ENCODE measurements around the gene ASPSCR1.

Gene ASPSCR1

DNA sequence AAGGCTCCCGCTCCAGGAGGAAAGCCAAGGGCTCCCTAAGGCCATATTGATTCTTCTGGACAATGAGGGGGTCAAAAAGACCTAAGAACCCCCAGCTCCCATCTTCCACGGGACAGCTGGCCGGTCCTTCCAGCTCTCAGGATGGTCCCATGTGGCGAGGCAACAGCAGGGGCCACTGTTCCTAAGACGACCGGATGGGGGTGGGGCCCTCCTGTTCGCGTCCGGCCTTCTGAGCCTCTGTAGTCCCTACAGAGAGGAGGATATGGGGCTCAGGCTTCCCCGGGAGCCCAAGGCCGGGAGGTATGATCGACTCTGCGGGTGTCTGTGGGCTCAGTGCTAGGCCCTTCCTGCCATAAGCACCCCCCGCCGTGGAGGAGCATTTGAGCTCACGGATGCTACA, 66.1 kb downstream of the ASPSCR1 start:
- TF ChIP-seq, protein P1, sequence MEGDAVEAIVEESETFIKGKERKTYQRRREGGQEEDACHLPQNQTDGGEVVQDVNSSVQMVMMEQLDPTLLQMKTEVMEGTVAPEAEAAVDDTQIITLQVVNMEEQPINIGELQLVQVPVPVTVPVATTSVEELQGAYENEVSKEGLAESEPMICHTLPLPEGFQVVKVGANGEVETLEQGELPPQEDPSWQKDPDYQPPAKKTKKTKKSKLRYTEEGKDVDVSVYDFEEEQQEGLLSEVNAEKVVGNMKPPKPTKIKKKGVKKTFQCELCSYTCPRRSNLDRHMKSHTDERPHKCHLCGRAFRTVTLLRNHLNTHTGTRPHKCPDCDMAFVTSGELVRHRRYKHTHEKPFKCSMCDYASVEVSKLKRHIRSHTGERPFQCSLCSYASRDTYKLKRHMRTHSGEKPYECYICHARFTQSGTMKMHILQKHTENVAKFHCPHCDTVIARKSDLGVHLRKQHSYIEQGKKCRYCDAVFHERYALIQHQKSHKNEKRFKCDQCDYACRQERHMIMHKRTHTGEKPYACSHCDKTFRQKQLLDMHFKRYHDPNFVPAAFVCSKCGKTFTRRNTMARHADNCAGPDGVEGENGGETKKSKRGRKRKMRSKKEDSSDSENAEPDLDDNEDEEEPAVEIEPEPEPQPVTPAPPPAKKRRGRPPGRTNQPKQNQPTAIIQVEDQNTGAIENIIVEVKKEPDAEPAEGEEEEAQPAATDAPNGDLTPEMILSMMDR (conservative IDR thresholded peaks at IDR 0.05) = no peak
- H3K27ac ChIP-seq = no peak overlapping the region

DNA sequence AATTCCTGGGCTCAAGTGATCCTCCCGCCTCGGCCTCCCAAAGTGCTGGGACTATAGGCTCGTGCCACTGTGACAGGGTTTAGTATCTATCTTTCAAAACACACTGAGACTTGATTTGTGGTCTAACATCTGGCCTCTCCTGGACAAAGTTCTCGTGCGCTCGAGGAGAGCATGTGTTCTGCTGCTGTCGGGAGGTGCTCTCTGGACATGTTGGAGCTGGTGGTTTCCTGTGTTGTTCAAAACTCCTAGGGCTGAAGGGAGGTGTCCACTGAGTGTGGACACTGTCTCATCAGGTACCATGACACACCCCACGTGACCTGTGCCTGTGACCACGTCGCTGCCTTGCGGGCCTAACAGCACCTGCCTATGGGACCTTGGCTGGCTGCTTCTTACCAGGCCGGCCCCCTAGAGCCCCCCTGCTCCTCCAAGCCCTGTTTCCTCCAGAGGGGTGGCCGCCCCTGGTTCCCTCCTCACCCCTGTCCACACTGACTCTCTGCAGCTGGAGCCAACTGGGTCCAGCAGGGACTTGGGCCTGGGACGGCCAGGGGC, 68.6 kb downstream of the ASPSCR1 start:
- H3K27ac ChIP-seq = no peak overlapping the region
- TF ChIP-seq ZFX (IDR thresholded peaks at IDR 0.05) = no peak
- TF ChIP-seq, protein P1 (conservative IDR thresholded peaks at IDR 0.05) = no peak

DNA sequence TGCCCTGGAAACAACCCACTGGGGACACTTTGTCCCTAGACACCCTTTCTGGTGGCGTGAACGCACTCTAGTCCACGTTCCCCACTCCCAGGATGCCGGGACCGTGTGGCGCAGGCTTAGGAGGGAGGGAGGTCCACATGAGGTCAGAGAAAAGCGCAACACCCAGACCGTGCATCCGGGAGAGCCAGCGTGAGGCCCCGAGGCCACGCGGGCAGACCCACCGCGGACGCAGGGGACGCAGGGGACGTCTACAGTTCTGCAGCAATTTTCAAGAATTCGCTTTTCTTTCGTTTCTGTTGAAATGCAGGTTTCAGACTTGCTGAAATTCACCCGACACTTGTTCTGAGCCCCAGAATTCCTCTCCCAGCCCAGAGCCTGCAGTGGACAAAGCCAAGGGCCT, 69.5 kb downstream of the ASPSCR1 start:
- H3K27ac ChIP-seq = no peak overlapping the region
- no peak for TF ChIP-seq ZFX (IDR thresholded peaks at IDR 0.05)
- TF ChIP-seq, protein P1 (conservative IDR thresholded peaks at IDR 0.05) = no peak

DNA sequence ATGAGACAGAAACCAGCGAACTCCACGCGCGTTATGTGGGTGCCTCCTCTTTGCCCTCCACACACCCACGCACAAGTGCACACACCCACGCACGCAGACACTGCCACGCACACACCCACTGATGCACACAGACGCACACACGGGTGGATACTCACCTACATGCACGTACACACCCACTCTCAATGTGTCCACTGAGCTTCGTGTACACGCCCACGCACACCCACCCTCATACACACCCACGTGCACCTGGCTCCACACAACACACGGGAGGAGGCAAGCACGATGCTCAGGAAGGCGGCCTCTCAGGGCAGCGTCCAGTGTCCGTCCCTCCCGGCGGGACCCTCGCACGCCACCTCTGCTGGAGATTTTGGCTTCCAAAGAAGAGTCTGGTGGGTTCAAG, 70.0 kb downstream of the ASPSCR1 start:
- TF ChIP-seq ZFX (IDR thresholded peaks at IDR 0.05) = no peak
- TF ChIP-seq, protein P1 (conservative IDR thresholded peaks at IDR 0.05) = no peak
- H3K27ac ChIP-seq = no peak overlapping the region

DNA sequence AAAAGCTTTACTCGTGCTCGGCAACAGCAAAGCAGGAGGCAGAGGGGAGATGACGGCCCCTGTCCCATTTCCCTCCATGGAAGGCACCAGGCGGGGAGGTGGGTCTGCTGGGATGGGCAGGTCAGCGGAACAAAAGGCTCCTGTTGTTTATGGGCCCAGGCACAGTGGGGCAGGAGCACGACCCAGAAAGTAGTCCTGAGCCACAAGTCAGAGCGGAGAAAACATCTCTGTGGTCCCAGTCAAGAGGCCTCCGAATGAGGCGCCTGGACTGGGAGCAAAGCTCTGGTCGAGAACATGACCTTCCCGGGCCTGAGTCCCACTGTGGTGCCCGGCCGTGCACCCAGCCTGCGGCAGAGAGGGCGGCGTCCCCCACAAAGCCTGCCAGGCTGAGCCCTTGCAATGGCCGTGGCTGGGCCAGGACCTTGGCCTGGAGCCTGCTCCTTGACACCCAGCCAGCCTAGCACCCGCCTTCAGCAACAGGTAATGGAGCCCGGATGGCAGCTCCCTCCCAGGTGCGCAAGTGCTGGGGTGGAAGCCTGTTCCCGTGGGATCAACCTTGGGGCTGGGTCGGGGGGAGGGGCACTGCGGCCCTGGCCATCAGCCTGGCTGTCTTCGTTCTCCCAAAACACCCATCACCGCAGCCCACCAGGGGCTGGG, 70.6 kb downstream of the ASPSCR1 start:
- H3K27ac ChIP-seq = no peak overlapping the region
- TF ChIP-seq ZFX (IDR thresholded peaks at IDR 0.05) = no peak

DNA sequence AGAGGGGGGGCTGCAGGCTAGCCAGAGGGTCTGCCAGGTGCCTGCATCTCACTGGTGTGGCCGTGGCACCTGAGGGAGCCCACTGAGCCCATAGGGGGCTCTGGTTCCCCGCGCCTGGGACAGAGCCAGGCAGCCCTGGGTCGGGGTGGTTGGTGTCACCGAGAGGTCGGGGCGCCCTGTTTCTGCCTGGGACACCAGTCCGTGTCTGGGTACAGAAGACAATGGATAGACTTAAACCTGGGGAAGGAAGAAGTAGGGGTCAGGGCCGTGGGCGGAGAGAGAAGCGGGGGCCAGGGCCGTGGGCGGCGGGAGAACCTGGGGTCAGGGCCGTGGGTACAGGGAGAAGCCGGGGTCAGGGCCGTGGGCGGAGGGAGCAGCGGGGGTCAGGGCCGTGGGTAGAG, 71.1 kb downstream of the ASPSCR1 start:
- no peak overlapping the region for H3K27ac ChIP-seq
- no peak for TF ChIP-seq ZFX (IDR thresholded peaks at IDR 0.05)
- TF ChIP-seq, protein P1 (conservative IDR thresholded peaks at IDR 0.05) = no peak

DNA sequence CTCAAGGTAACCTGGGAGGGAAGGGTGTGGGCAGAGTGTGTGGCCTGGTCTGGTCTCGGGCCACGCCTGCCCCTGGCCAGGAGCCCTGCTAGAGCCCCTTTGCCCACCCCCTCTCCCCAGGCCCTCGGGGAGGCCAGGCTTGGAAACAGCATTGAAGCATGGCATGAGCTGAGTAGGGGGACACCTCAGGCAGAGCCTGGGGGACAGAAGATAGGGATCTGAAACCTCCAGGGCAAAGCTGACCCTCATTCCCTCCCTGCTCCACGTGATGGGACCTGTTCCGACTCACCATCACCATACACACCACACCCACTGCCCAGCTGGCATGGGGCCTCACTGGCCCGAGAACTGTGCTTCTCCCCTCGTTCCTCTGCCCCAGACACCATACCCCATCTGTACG, 71.7 kb downstream of the ASPSCR1 start:
- no peak overlapping the region for H3K27ac ChIP-seq
- TF ChIP-seq, protein P1 (conservative IDR thresholded peaks at IDR 0.05) = no peak
- TF ChIP-seq ZFX (IDR thresholded peaks at IDR 0.05) = no peak

DNA sequence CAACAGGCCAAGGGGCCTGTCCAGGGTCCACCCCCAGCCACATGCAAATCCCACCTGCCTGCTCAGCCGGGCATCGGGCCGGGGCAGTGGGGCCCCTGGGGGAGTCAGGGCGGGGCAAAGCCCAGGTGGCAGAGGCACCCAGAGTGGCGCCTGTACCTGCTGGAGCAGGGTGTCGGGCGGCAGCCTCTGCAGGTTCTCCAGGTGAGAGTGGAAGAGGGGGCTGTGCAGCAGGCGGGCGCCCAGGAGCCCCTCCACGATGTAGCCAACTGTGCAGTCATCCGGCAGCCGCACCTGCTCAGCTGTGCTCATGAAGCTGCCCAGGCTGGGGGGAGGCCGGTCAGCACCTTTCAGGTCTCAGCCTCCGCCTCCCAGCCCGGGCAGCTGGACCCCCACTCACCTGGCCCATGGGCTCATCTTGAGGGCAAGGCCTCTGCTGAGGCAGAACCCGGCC, 72.1 kb downstream of the ASPSCR1 start:
- TF ChIP-seq, protein P1 (conservative IDR thresholded peaks at IDR 0.05) = no peak
- no peak for TF ChIP-seq ZFX (IDR thresholded peaks at IDR 0.05)
- no peak overlapping the region for H3K27ac ChIP-seq

All from C4-2B (cell line).